ENCODE results near the gene CDK14.
"Not testable (repeated sequence)": the region's sequence is repeated elsewhere in the genome, so short reads cannot be mapped to it uniquely, and the experiment has no call there.

Gene CDK14

DNA sequence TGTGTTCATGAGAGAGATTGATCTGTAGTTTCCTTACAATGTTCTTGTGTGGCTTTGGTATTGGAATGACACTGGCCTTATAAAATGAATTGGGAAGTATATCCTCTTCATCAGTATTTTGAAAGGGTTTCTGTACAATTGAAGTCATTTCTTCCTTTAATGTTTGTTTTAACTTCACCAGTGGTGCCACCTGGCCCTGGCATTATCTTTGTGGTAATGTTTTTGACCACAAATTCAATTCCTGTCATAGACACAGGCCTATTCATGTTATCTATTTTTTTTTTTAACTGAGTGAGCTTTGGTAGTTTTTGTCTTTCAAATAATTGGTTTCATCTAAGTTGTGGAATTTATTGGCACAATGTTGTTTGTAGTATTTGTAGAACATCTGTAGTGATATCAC lies 127.7 kb downstream of the CDK14 start:
- no peak for DNase-seq

DNA sequence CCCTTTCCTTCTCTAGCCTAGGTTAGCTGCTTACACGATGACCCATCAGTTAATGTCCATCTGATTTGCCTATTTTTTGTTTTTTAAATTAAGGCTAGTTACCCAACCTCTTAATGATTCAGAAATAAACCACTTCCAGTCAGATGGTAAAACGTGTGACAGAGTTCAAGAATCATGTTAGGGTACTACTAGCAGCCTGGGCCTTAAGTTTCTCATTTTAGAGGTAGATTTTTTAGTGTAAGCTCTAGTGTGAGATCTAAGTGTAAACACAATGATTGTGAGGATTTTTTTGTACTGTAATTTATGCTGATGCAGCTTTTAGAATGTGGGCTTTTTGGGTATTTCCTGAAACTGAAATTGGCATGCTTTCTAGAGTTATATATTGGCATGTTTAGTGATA lies 130.0 kb downstream of the CDK14 start:
- peak in 1 of 4 experiments; percentile 8 for DNase-seq

DNA sequence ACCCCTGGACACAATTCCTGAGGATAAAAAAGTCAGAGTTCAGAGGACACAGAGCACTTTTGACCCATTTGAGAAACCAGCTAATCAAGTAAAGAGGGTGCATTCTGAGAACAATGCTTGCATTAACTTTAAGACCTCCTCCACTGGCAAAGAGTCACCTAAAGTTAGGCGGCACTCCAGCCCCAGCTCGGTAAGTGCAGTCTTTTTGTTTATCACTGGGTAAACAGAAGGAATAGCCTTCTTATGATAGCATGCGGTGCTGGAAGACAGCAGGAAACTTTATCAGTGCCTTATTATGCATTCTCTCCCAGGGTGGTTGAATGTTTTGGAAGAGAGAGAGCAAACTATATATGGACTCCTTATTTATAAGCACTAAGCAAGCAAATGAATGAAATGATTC lies 130.5 kb downstream of the CDK14 start:
- DNase-seq = no peak

DNA sequence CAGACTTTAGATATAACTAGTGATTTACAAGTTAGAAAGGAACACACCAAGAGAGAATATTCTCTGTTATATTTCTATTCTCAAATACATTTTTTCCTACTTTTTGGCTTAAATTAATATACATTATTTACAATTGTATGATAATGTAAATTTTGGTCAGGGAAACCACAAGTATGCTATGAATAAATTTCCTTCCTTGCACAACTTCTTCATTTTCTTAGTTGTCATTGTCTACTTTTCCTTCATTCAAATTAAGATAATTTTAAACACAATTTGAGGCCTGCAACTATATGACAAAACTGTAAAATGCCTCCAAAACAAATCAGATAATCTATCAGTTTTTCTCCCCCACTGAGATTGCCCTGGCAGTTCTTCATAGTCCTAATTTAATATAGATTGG lies 131.3 kb downstream of the CDK14 start:
- peak in 1 of 4 experiments; percentile 24 for DNase-seq

DNA sequence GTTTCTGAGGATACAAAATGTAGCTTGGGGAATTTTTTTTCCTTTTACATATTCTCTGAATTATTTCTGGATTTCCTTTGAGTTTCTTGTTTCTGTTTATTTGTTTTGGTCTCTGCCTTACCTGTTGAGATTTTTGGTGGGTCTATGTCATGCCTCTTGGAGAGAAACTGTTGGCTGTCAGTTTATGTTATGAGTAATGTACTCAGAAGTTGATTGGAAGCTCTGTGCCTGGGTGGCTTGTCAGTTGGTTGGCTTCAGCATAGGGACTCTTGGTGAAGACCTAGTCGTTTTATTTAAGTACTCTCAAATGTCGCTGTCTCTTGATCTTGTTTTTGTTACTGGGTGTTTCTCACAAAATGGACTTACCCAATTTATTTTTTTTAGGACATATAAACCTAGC lies 132.4 kb downstream of the CDK14 start:
- DNase-seq = no peak

DNA sequence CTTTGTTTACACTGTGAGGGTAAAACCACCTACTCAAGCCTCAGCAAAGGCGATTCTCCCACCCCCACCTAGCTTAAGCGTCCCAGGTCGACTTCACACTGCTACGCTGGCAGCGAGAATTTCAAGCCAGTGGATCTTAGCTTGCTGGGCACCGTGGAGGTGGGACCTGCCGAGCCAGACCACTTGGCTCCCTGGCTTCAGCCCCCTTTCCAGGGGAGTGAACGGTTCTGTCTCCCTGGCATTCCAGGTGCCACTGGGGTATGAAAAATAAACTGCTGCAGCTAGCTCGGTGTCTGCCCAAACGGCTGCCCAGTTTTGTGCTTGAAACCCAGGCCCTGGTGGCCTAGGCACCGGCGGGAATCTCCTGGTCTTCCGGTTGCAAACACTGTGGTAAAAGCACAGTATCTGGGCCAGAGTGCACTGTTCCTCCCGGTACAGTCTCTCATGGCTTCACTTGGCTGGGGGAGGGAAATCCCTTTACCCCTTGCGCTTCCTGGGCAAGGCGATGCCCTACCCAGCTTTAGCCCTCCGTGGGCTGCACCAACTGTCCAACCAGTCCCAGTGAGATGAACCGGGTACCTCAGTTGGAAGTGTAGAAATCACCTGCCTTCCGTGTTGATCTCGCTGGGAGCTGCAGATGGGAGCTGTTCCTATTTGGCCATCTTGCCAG lies 139.6 kb downstream of the CDK14 start:
- DNase-seq = not testable (repeated sequence)

DNA sequence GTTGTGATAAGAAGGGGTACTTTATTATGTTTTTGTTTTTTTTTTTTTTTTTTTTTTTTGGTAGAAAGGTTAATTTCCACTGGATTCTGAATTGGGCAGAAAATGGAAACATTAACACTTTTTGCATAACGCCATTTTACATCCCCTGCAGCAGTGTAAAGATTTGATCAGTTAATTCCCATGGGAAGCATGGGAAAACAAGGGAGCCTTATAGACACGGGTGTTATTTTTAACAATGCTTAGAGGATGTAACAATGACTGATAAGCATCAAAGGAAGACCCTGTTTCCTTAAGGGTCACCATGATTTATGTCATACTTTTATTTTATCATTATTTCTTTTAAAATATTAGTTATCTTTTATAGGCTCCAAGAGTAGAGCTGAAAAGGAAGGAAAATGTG lies 140.2 kb downstream of the CDK14 start:
- no peak for DNase-seq

DNA sequence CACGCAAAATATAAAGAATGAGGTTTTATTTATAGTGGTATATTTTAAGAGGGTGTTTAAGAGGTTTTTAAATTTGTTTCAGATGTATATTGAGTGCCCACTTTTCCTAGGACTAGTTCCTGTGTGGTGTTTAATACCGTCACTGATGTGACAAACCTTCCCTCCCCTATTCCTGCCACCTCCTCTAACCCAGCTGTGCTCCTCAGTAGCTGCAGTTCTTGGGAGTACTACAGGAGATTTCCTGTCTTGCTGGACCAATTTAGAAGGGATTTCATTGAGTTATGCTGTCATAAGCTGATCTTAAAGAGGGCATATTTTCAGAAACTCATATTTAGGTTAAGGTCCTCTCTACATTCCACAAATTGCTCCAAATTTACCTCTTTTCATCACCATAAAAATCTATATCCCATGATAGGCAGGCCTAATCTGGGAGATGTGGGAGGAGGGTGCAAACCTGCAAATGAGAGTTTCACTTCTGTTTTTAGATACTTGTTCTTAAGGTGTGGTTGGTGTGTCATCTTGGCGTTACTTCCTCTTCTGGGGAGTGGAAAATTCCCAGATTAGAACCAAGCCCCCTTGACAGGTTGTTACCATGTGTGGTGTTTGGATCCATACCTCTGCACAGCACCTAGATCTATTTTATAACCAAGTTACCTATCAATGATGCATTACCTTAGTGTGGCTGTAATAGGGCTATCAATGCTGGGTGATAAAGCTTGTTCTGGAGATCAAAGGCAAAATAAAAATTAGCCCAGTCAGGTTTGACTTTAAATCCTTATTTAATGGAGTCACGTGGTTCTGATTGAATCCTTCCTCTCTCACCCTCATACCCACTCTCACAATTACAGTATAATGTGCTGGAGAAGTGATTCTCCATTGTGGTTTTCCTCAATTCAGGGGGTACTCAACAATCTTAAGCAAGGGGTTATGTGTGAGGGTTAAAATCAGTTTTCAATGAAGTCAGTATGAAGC lies 141.1 kb downstream of the CDK14 start:
- DNase-seq = peak in 3 of 4 experiments; percentile 13 to 34 (median 23)

DNA sequence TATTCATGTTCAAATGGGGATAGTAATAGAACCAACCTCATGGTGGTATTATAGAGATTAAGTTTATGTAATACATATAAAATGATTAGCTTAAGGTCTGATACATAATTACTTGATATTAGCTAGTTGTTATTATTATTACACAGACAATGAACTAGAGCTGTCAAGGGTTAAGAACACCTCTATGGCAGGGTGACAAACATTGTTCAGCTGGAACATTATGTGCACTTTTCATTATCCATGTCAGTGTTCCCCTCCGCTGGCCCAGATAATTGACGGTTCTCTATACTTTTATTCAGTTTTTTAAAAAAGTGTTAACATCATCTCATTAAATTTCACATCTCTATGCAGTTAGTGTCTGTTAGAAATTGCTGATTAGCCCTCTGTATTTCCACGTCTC lies 142.1 kb downstream of the CDK14 start:
- DNase-seq = no peak

DNA sequence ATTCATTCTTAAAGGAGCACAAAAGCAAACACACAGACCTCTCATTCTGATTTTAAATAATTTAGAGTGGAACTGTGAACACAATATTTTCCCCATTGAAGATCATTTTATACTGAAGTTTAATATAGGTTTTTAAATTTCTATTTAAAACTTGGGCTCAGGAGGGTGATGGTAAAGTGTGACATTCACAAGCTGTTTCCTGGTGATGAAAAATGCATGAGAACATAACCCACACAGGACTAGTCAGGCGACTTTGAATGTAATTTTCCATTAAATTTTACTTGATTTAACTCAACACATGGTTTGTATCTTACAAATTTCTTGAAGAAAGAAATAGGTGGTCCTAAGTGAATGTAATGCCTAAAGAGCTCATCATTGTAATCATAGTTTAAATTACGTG lies 143.6 kb downstream of the CDK14 start:
- DNase-seq = no peak

DNA sequence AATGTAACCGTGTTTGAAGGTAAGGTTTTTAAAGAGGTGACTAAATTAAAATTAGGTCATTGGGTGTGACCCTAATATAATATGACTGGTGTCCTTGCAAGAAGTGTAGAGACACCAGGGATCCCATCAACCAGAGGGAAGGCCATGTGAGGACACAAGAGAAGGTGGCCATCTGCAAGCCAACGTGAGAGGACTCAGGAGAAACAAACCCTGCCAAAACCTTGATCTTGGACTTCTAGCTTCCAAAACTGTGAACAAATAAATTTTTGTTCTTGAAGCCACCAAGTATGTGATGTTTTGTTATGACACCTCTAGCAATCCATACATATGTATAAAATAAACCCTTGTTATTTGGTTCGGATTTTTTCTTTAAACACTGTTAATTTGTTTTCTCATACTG lies 144.3 kb downstream of the CDK14 start:
- no peak for DNase-seq

DNA sequence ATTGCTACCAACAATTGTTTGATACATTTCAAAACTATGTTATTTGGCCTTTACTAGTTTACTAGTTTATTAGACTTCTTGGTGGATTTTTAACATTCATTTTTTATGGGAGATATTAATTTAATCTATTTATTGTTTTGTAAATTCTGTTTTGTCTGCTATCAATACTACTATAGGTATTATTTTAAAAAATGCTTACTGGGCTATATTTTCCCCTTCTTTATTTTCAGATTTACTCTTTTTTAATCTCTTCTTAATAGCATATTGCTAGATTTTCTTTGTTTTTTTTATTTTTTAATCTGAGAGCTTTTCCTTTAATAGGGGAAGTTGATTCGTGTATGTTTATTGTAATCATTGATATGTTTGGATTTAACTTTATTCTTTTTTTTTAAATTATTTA lies 147.5 kb downstream of the CDK14 start:
- DNase-seq = no peak

DNA sequence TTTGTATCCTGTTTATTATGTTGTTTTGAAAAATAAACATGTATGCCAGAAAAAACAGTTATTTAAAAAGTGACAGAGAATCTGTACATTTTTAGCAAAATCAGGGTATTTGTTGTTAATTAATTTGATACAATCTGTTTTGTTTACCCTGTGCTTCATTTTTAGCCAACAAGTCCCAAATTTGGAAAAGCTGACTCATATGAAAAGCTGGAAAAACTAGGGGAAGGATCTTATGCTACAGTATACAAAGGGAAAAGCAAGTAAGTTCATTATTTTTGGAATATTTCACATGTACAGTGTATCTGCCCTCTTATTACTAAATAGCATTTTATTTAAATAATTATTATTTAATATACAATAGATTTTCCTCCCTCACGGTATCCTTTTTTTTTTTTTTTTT lies 151.4 kb downstream of the CDK14 start:
- DNase-seq = no peak

DNA sequence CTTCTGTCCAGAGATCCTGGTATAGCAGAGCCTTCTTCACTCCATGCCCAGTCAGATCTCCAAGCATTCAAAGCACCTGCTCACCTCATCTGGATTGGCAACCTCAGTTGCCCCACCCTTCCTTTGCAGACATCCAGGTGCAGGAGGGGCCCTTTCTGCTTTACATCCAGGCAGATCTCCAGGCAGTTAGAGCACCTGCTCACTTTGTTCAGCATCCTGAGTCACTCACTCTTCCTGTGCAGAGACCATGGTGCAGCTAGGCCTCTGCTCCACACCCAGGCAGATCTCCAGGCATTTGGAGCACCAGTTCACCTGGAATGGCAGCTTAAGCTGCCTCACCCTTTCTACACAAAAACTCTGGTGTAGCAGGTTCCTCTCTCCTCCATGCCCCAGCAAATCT lies 153.1 kb downstream of the CDK14 start:
- no peak for DNase-seq

DNA sequence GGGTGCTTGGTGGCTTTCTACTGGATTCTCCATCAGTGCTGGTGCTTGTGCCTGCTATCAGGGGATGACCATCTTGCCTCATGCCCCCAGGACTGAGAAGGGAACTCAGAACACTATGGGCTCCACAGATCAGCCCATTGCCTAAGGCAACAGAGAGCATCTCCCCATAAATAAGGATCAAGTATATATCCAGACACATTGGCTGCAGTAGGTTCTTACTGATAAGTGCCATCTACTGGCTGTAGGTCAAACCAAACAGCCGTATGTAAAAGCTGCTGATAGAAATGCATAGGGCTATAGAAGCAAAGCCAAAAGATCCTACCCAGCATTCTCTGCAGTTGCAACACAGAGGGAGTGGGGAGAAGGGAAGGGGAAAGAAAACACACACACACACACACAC lies 153.7 kb downstream of the CDK14 start:
- no peak for DNase-seq

DNA sequence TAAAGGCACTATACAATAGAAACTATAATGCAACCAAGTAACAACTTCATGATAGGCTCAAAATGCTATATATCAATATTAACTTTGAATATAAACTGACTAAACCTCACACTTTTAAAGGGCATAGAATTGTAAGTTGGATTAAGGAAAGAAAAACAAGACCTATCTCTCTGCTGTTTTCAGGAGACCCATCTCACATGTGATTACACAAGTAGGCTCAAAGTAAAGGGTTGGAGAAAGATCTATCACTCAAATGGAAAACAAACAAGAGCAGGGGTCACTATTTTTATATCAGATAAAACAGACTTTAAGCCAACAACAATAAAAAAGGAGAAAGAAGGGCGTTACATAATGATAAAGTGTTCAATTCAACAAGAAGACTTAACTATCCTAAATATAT lies 155.5 kb downstream of the CDK14 start:
- no peak for DNase-seq

DNA sequence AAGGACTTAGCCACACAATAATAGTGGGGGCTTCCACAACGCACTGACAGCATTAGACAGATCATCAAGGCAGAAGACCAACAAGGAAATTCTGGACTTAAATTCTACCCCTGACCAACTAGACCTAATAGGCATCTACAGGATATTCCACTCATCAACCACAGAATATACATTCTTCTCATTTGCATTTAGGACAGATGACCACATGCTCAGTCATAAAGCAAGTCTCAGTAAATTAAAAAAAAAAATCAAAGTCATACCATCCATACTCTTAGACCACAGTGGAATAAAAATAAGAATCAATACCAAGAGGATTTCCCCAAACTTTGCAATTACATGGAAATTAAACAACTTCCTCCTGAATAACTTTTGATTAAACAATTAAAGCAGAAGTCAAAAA lies 155.9 kb downstream of the CDK14 start:
- DNase-seq = no peak

DNA sequence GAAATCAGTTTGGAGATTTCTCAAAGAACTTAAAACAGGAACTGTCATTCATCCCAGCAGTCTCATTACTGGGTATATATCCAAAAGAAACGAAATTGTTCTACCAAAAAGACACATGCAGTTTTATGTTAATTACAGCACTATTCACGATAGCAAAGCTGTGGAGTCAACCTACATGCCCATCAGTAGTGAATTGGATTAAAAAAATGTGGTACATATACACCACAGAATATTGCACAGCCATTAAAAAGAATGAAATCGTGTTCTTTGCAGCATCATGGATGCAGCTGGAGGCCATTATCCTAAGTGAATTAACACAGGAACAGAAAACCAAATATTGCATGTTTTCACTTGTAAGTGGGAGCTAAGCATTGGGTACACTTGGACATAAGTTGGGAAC lies 158.9 kb downstream of the CDK14 start:
- DNase-seq = no peak

DNA sequence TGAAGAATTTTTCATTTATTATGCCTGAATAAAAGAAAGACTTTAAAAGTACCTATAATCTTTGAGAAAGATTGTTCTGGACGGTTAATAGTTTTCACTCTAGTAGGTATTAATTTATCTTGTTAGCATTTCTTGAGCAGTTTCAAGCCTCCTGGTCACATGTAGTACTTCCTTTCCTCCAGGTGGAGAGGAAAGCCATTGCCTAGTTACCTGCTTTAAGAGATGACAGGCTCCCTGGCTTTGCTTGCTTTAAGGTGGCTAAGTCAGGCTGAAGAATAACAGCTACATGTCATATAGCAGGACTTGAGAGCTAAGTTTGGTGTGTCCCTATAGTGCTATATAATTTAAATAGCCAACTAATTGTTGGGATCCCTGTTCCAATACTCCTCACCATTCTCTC lies 160.2 kb downstream of the CDK14 start:
- DNase-seq = no peak

DNA sequence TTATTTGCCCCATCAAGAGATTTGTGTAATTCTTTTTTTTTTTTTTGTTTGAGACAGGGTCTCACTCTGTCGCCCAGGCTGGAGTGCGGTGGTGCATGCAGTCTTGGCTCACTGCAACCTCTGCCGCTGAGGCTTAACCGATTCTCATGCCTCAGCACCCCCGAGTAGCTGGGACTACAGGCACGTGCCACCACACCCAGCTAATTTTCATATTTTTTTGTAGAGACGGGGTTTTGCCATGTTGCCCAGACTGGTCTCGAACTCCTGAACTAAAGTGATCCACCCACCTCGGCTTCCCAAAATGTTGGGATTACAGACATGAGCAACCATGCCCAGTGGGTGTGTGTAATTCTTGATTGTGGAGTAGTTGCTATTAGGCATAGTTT lies 161.4 kb downstream of the CDK14 start:
- DNase-seq = not testable (repeated sequence)

DNA sequence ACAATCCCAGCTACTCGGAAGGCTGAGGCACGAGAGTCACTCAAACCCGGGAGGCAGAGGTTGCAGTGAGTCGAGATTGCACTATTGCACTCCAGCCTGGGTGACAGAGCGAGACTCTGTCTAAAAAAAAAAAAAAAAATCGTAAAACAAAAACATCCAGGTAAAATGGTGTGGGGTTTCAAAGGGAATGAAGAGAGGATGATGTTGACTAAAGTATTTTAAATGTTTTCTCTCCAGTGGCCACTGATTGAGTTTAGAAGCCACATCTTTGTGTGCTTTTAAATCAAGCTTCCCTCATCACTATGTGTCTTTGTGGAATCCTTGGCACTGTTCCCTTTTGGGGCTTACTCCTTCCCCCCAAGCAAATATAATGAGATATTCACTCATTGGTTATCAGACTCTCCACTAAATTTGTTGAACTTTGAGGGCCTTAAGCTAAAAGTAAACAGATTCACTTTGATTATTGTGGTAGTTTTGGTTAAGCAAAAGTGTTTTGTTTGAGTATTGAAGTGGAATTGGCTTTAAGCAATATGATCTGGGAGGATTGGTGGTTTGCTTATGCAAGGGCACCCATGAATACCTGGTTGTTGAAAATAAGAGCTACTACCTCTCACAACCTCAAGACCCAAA lies 162.9 kb downstream of the CDK14 start:
- no peak for DNase-seq

DNA sequence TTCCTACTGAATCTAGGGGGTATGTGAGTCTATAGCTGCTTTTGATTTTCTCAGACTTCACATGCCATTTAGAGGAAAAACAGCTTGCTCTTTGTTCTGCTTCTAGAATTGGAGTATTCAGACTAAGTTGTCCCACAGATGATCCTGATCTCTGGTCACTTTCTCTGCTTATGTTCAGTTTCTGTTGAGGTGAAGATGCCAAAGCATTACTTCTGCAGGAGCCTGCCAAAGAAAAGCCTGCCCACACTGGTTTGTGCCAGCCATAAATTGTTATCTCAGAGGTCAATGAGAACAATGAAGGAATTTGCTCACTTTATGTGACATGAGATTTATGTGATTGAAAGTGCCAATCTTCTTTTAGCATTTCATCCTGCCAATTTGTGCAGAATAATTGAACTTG lies 163.6 kb downstream of the CDK14 start:
- no peak for DNase-seq

DNA sequence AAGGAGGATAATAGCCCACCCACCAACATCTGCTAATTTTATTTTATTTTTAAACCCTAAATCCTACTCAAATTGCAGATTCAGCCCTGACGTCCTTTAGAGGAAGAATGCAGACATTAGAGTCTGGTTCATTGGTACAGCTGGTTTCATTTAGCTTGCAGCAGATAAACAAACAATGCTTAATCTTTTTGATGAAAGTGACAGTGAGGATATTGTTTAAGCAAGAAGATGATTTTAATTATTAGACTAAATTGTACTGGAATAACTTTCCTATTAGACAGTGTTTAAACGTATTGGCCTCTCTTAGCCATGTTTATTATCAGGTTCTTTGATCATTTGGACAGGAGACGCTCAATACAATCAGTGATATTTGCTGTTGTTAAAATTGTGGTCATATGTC lies 164.8 kb downstream of the CDK14 start:
- no peak for DNase-seq

DNA sequence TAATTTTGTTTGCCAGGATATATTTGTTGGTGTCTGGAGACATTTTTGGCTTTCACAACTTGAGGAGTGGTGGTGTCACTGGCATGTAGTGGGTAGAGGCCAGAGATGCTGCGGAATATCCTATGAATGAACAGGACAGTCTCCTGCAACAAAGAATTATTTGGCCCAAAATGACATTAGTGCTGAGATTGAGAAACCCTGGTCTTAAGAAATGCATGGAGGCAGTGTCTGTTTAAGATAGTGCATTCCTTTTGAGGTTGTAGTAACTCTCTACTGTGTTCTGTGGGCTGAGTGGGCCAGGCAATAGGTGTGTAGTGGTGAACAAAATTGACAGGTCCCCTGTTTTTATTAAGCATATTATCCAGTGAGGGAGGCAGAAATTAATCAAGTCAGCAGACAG lies 165.5 kb downstream of the CDK14 start:
- DNase-seq = no peak
